Measurements from ENCODE around the gene RPH3AL.

DNA sequence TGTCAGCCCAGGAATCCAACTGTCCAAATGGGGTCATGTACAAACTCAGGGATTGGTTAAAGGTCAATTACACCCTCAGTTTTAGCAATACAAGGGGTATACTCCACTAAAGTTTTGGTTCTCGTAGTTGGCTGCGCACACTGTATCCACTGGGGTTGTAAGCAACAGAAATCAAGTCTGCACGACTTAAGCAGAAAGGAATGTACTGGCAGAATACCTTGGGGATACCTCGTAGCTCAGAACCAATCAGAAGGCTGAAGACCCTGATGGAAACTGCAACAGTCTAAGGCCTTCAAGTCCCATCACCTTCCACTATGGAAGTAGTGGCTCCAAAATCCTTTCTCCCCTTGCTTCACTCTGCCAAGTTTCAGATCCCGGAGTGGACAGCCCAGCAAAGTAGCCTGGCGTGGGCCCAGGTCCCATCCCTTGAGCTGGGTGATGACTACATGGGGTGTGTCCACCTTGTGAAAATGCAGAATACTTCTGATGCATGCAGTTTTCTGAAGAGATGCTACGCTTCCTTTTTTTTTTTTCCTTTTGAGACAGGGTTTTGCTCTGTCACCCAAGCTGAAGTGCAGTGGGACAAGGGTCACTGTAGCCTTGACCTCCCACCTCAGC lies 21.1 kb upstream of the RPH3AL start:
- TF ChIP-seq RFX5 (IDR thresholded peaks at IDR 0.05; ENCODE audit: low read depth, low read length) = no peak
- TF ChIP-seq, protein P1, sequence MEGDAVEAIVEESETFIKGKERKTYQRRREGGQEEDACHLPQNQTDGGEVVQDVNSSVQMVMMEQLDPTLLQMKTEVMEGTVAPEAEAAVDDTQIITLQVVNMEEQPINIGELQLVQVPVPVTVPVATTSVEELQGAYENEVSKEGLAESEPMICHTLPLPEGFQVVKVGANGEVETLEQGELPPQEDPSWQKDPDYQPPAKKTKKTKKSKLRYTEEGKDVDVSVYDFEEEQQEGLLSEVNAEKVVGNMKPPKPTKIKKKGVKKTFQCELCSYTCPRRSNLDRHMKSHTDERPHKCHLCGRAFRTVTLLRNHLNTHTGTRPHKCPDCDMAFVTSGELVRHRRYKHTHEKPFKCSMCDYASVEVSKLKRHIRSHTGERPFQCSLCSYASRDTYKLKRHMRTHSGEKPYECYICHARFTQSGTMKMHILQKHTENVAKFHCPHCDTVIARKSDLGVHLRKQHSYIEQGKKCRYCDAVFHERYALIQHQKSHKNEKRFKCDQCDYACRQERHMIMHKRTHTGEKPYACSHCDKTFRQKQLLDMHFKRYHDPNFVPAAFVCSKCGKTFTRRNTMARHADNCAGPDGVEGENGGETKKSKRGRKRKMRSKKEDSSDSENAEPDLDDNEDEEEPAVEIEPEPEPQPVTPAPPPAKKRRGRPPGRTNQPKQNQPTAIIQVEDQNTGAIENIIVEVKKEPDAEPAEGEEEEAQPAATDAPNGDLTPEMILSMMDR (IDR thresholded peaks at IDR 0.05 in 2 of 3, conservative IDR thresholded peaks at IDR 0.05 in 1 of 3; ENCODE audit: control insufficient read depth in 2 of 3, extremely low read depth in 1 of 3, insufficient read depth in 1 of 3, low read depth in 3 of 3, low read length in 3 of 3) = no peak
